SK-N-MC (cell line): ENCODE data around the gene VIT.

Experiments
- EZH2 ChIP-seq: fragments of 200-600 bp; sonication (generic); IDR thresholded peaks from one replicate; pipeline ENCODE4 v1.6.1; 2017; ENCODE audit warnings: antibody characterized with exemption
- POLR2AphosphoS5 ChIP-seq: IDR thresholded peaks from 2 replicates; pipeline ENCODE4 v1.6.1; 2012; ENCODE audit warnings: mild to moderate bottlenecking, low read depth, low read length, borderline replicate concordance

DNA sequence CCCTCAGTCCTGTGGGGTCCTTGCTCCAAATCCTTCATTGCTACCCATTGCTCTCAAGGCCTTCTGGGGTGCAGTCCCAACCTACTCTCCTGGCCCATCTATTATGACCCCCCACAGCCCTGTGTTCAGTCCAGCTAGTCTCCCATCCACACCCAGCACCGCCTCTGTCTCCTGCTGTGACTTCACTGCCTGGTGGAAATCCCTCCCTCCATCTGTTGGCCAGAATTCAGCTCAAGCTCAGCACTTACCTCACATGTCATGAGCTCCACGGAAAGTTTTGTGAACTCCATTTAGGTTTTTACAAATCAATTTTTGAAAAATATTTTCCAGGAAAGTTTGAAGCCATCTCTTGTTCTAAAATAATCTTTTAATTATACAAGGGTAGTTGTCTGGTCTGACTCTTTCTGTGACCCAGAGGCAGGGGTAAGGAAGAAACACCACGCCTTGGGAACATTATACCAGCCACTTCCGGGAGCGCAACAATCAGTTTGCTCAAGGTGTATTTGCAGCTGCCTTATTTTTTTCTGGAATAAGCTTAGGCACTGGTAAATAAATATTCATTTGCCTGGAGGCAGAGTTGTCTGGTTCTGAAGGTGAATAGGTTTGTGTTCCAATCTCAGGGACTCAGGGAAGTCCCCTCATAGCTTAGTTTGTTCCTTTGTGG, 110.8 kb downstream of the VIT start:
- TF ChIP-seq POLR2AphosphoS5 (no peak), EZH2 (no peak)
